Activated effector memory CD4-positive, alpha-beta T cell treated with anti-CD3 and anti-CD28 coated beads, Interleukin-2, amount 50 U/mL, for 16 hours (primary cell): ENCODE measurements around the gene ANKH.
A peak's percentile ranks its signal among the peaks of the same experiment; 100 is the strongest.
"Not testable (repeated sequence)": the region's sequence is repeated elsewhere in the genome, so short reads cannot be mapped to it uniquely, and the experiment has no call there.

Experiments
- DNase-seq: peaks from one replicate; pipeline ENCODE4 v3.0.0-alpha.2; 2020

ANKH gene

GRCh38 chr5:14882658-14883580 is 11.3 kb upstream of the ANKH start:
- no peak for DNase-seq

- no peak for DNase-seq
Observed at GRCh38 chr5:14881826-14882225, 10.2 kb upstream of the ANKH start.

GRCh38 chr5:14880688-14881087 is 9.1 kb upstream of the ANKH start:
- DNase-seq = no peak

GRCh38 chr5:14879937-14880589 is 8.5 kb upstream of the ANKH start:
- DNase-seq = no peak

- no peak for DNase-seq
Observed at GRCh38 chr5:14879393-14879792, 7.8 kb upstream of the ANKH start.

GRCh38 chr5:14878192-14878591 is 6.6 kb upstream of the ANKH start:
- not testable (repeated sequence) for DNase-seq

- DNase-seq = no peak
Observed at GRCh38 chr5:14876095-14876494, 4.5 kb upstream of the ANKH start.

GRCh38 chr5:14873790-14874189 is 2.2 kb upstream of the ANKH start:
- DNase-seq = no peak

GRCh38 chr5:14873093-14873492 is 1.5 kb upstream of the ANKH start:
- no peak for DNase-seq

GRCh38 chr5:14872070-14872989 is 752 bp upstream of the ANKH start:
- DNase-seq = peak; percentile 87

GRCh38 chr5:14870337-14871213 is 1.0 kb downstream of the ANKH start:
- peak; percentile 91 for DNase-seq

- peak; percentile 70 for DNase-seq
Observed at GRCh38 chr5:14869668-14870164, 1.9 kb downstream of the ANKH start.

GRCh38 chr5:14869233-14869632 is 2.3 kb downstream of the ANKH start:
- no peak for DNase-seq

GRCh38 chr5:14868771-14869170 is 2.8 kb downstream of the ANKH start:
- DNase-seq = no peak

- no peak for DNase-seq
Observed at GRCh38 chr5:14864181-14864812, 7.3 kb downstream of the ANKH start.

GRCh38 chr5:14863105-14863504 is 8.5 kb downstream of the ANKH start:
- DNase-seq = no peak

GRCh38 chr5:14861123-14861765 is 10.3 kb downstream of the ANKH start:
- no peak for DNase-seq

- DNase-seq = no peak
Observed at GRCh38 chr5:14859980-14860379, 11.6 kb downstream of the ANKH start.

- no peak for DNase-seq
Observed at GRCh38 chr5:14859150-14859549, 12.4 kb downstream of the ANKH start.

- no peak for DNase-seq
Observed at GRCh38 chr5:14855366-14855765, 16.2 kb downstream of the ANKH start.

- no peak for DNase-seq
Observed at GRCh38 chr5:14854799-14855198, 16.8 kb downstream of the ANKH start.
